AG20443 (cell line): ENCODE results near the gene SLFN5.
A peak's percentile ranks its signal among the peaks of the same experiment; 100 is the strongest.
"Not testable (repeated sequence)": the region's sequence is repeated elsewhere in the genome, so short reads cannot be mapped to it uniquely, and the experiment has no call there.

Experiments
- DNase-seq: peaks from one replicate; pipeline ENCODE4 v3.0.0; 2012; ENCODE audit warnings: low spot score, mixed read lengths

Gene SLFN5

GRCh38 chr17:35242158-35242804 is 591 bp upstream of the SLFN5 start:
- DNase-seq: peak; percentile 57

- peak; percentile 47 for DNase-seq
Observed at GRCh38 chr17:35243561-35244340, 879 bp downstream of the SLFN5 start.

- DNase-seq: peak; percentile 70
Observed at GRCh38 chr17:35244341-35245195, 1.7 kb downstream of the SLFN5 start.

- peak; percentile 69 for DNase-seq
Observed at GRCh38 chr17:35245196-35245486, 2.3 kb downstream of the SLFN5 start.

GRCh38 chr17:35252651-35253050 is 9.8 kb downstream of the SLFN5 start:
- no peak for DNase-seq

- DNase-seq: peak; percentile 79
Observed at GRCh38 chr17:35254107-35254773, 11.4 kb downstream of the SLFN5 start.

- no peak for DNase-seq
Observed at GRCh38 chr17:35255316-35255715, 12.4 kb downstream of the SLFN5 start.

GRCh38 chr17:35256629-35257028 is 13.8 kb downstream of the SLFN5 start:
- DNase-seq: no peak

- no peak for DNase-seq
Observed at GRCh38 chr17:35257208-35257659, 14.4 kb downstream of the SLFN5 start.

GRCh38 chr17:35259001-35259400 is 16.1 kb downstream of the SLFN5 start:
- no peak for DNase-seq

GRCh38 chr17:35265071-35265470 is 22.2 kb downstream of the SLFN5 start:
- DNase-seq: no peak

GRCh38 chr17:35265566-35266141 is 22.8 kb downstream of the SLFN5 start:
- DNase-seq: no peak

- DNase-seq: not testable (repeated sequence)
Observed at GRCh38 chr17:35274167-35275066, 31.5 kb downstream of the SLFN5 start.

- not testable (repeated sequence) for DNase-seq
Observed at GRCh38 chr17:35278454-35278853, 35.6 kb downstream of the SLFN5 start.

- DNase-seq: not testable (repeated sequence)
Observed at GRCh38 chr17:35278876-35279275, 36.0 kb downstream of the SLFN5 start.

GRCh38 chr17:35283767-35284166 is 40.9 kb downstream of the SLFN5 start:
- DNase-seq: no peak

GRCh38 chr17:35284955-35285354 is 42.1 kb downstream of the SLFN5 start:
- no peak for DNase-seq

- DNase-seq: no peak
Observed at GRCh38 chr17:35286120-35286781, 43.4 kb downstream of the SLFN5 start.

GRCh38 chr17:35287286-35287811 is 44.5 kb downstream of the SLFN5 start:
- DNase-seq: no peak

GRCh38 chr17:35289222-35289621 is 46.4 kb downstream of the SLFN5 start:
- DNase-seq: no peak
